B cell (primary cell): Measurements from ENCODE around the gene PITRM1. TPM values are rescaled to one million over a fixed set of nuclear protein-coding genes. Genes with fewer than 3 reads are reported as not detected.

Experiments
- ATAC-seq: fragments of 200-7000 bp; cut with Tn5 transposase; one replicate; pipeline ENCODE4 v1.10.0; 2021; ENCODE audit warnings: low read depth, mild to moderate bottlenecking, moderate number of reproducible peaks, moderate library complexity
- CTCF ChIA-PET: fragments of 350-600 bp; sonication (Branson Sonifier 250); formaldehyde crosslinking; loops from one replicate; lab custom pipeline; 2021; ENCODE audit warnings: antibody characterized with exemption, inconsistent platforms; lab: Charles Lee
- POLR2A ChIA-PET: fragments of 350-600 bp; sonication (Branson Sonifier 250); formaldehyde crosslinking; loops from one replicate; lab custom pipeline; 2021; ENCODE audit warnings: antibody characterized with exemption; lab: Charles Lee
- DNase-seq: peaks from one replicate; pipeline ENCODE4 v3.0.0; 2013
- H2AFZ ChIP-seq: 2 replicates; pipeline ENCODE4 v1.6.1; 2012; ENCODE audit warnings: mild to moderate bottlenecking, low read depth, low read length; ENCODE audit not compliant: insufficient read depth, poor library complexity, severe bottlenecking
- H3K27ac ChIP-seq, 2 donors: 1 replicate in 1 of 2; 2 replicates in 1 of 2; pipeline ENCODE4 v1.5.1; 2012 to 2013; ENCODE audit warnings: low read length in 2 of 2, mild to moderate bottlenecking in 2 of 2, moderate library complexity in 1 of 2
- H3K27me3 ChIP-seq, 4 experiments: fragments of 200-600 bp in 1 of 4; sonication (generic) in 1 of 4; replicated peaks in 1 of 4; 1 replicate in 2 of 4; 2 replicates in 2 of 4; pipeline versions ENCODE4 v1.6.1 to v1.7.0; 2013 to 2016; ENCODE audit warnings: low read length in 3 of 4, mild to moderate bottlenecking in 2 of 4, mixed read lengths in 1 of 4, moderate library complexity in 1 of 4; ENCODE audit not compliant: insufficient read depth in 4 of 4, control insufficient read depth in 3 of 4; ENCODE audit errors: control extremely low read depth in 1 of 4
- H3K36me3 ChIP-seq, 2 experiments: replicated peaks in 1 of 2; 1 replicate in 1 of 2; 2 replicates in 1 of 2; pipeline versions ENCODE4 v1.6.1 to v1.7.1; 2013; ENCODE audit warnings: low read length in 1 of 2; ENCODE audit not compliant: insufficient read depth in 2 of 2, control insufficient read depth in 1 of 2; ENCODE audit errors: control extremely low read depth in 1 of 2, extremely low read depth in 1 of 2
- H3K4me1 ChIP-seq, 2 donors: fragments of 200-600 bp in 1 of 2; sonication (generic) in 1 of 2; 1 replicate in 1 of 2; 2 replicates in 1 of 2; pipeline versions ENCODE4 v1.5.1 to v1.6.1; 2013 to 2017; ENCODE audit warnings: low read length in 2 of 2; ENCODE audit not compliant: control insufficient read depth in 2 of 2, insufficient read depth in 2 of 2
- H3K4me2 ChIP-seq: replicated peaks from 2 replicates; pipeline ENCODE3; 2012; ENCODE audit warnings: mild to moderate bottlenecking, low read depth, low read length; ENCODE audit not compliant: poor library complexity, severe bottlenecking
- H3K4me3 ChIP-seq, 5 experiments: fragments of 200-600 bp in 1 of 5; sonication (generic) in 1 of 5; 1 replicate in 3 of 5; 2 replicates in 2 of 5; pipeline versions ENCODE4 v1.5.1 to v1.7.0; 2011 to 2016; ENCODE audit warnings: low read length in 4 of 5, mild to moderate bottlenecking in 4 of 5, low read depth in 2 of 5, control low read depth in 1 of 5, moderate library complexity in 1 of 5; ENCODE audit not compliant: insufficient read depth in 1 of 5; ENCODE audit errors: control extremely low read depth in 1 of 5, extremely low read depth in 1 of 5
- H3K79me2 ChIP-seq: fragments of 200-600 bp; sonication (generic); one replicate; pipeline ENCODE4 v1.6.0; 2016; ENCODE audit warnings: low read length; ENCODE audit not compliant: control insufficient read depth, insufficient read depth
- H3K9ac ChIP-seq: fragments of 200-600 bp; sonication (generic); 2 replicates; pipeline ENCODE4 v1.6.1; 2017; ENCODE audit warnings: mild to moderate bottlenecking, low read length, moderate library complexity
- H3K9me3 ChIP-seq, 3 donors: one replicate each; pipeline versions ENCODE4 v1.6.1 to v1.7.1; 2013; ENCODE audit warnings: low read length in 2 of 3; ENCODE audit not compliant: control insufficient read depth in 2 of 3, insufficient read depth in 1 of 3; ENCODE audit errors: control extremely low read depth in 1 of 3
- H4K20me1 ChIP-seq: 2 replicates; pipeline ENCODE4 v1.6.0; 2012; ENCODE audit warnings: mild to moderate bottlenecking, low read length; ENCODE audit not compliant: insufficient read depth, control insufficient read depth, poor library complexity, severe bottlenecking
- H3K27ac Mint-ChIP-seq: one replicate; pipeline ENCODE4 v1.8.0; 2021; ENCODE audit warnings: mixed read lengths
- H3K27me3 Mint-ChIP-seq: one replicate; pipeline ENCODE4 v1.8.0; 2021; ENCODE audit warnings: mixed read lengths
- H3K4me1 Mint-ChIP-seq: one replicate; pipeline ENCODE4 v1.8.0; 2021; ENCODE audit warnings: mixed read lengths
- H3K4me3 Mint-ChIP-seq: one replicate; pipeline ENCODE4 v1.8.0; 2021; ENCODE audit warnings: mixed read lengths
- H3K9me3 Mint-ChIP-seq: one replicate; pipeline ENCODE4 v1.8.0; 2022; ENCODE audit warnings: mixed read lengths; ENCODE audit not compliant: insufficient read depth
- EZH2 ChIP-seq: IDR thresholded peaks from 2 replicates; pipeline ENCODE4 v1.6.1; 2012; ENCODE audit warnings: borderline replicate concordance, low read depth, mild to moderate bottlenecking, moderate library complexity, low read length; ENCODE audit not compliant: insufficient read depth, poor library complexity, severe bottlenecking
- WGBS: methylation state at CpG from one replicate; pipeline ENCODE4 v1.1.5; 2013; ENCODE audit warnings: missing lambda C conversion rate; ENCODE audit not compliant: insufficient coverage; 5-methylcytosine and 5-hydroxymethylcytosine counted together
- intact Hi-C: fragments of 100-400 bp; cut with micrococcal nuclease; formaldehyde crosslinking; loops from one replicate; pipeline ENCODE4 v1.10.0; 2022
- polyA plus RNA-seq: library from polyadenylated mRNA; depleted of rRNA; stranded (reverse); fragments of >200 nt; gene quantifications from 2 replicates; pipeline ENCODE4 v1.2.3, GENCODE V29; 2012
- total RNA-seq, 2 donors: library from RNA; stranded (reverse); fragments of 120-200 nt in 1 of 2; gene quantifications; 1 replicate in 1 of 2; 2 replicates in 1 of 2; pipeline versions ENCODE4 v1.2.3 to v1.2.4, GENCODE V29; 2013 to 2022
- TF ChIP-seq, protein P1 (sequence below): fragments of 200-600 bp; IDR thresholded peaks from one replicate; pipeline ENCODE4 v1.8.0; 2022; ENCODE audit warnings: antibody characterized with exemption, mild to moderate bottlenecking

The PITRM1 gene
- total and polyA plus RNA-seq, 2 donors (not counting 1 experiment from before 2014, with no cell fraction given): 50.7 to 71.1 TPM

DNA sequence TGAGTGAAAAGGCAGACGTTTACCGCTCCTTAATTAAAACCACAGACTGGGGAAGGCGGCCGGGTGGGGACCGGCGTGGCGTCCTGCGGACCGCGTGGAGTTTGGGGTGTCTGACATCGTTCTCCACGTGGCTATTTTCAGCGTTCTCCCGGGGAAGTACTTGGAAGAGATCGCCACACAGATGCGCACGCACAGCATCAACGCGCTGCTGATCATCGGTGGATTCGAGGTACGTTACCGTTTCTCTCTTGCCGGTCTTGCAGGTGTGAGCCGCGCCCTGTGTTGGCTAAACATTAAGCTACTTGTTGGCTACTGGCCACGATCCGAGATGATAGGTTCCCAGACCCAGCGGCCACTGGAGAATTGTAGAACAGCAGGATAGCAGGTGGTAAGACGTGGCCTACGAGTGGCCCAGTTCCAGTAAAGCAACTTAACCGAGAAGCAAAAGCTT is 53.9 kb downstream of the PITRM1 start:
- no peak overlapping the region for H3K4me3 ChIP-seq
- H3K9ac ChIP-seq: no peak overlapping the region
- H3K4me1 ChIP-seq: no peaks in the 10 kb centered on the region
- ATAC-seq (no peak), DNase-seq (no peak)
- Mint-ChIP-seq H3K4me1 (no peaks in the 10 kb centered on the region), H3K9me3 (no peaks in the 10 kb centered on the region), H3K27me3 (no peaks in the 10 kb centered on the region), H3K4me3 (no peak overlapping the region), H3K27ac (no peak overlapping the region)
- H3K27me3 ChIP-seq: no peaks in the 10 kb centered on the region
- WGBS: 97% methylated on average over 31 of the region's 32 CpGs
- H3K79me2 ChIP-seq: no peaks in the 10 kb centered on the region
- H3K36me3 ChIP-seq: peaks cover 2 to 68% of the 10 kb centered on the region in 2 experiments
- CTCF ChIA-PET: no interaction called here
- POLR2A ChIA-PET: no interaction called here
- TF ChIP-seq, protein P1, sequence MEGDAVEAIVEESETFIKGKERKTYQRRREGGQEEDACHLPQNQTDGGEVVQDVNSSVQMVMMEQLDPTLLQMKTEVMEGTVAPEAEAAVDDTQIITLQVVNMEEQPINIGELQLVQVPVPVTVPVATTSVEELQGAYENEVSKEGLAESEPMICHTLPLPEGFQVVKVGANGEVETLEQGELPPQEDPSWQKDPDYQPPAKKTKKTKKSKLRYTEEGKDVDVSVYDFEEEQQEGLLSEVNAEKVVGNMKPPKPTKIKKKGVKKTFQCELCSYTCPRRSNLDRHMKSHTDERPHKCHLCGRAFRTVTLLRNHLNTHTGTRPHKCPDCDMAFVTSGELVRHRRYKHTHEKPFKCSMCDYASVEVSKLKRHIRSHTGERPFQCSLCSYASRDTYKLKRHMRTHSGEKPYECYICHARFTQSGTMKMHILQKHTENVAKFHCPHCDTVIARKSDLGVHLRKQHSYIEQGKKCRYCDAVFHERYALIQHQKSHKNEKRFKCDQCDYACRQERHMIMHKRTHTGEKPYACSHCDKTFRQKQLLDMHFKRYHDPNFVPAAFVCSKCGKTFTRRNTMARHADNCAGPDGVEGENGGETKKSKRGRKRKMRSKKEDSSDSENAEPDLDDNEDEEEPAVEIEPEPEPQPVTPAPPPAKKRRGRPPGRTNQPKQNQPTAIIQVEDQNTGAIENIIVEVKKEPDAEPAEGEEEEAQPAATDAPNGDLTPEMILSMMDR: no peak
- no peak for TF ChIP-seq EZH2
- H2AFZ ChIP-seq: no peak overlapping the region
- no peak overlapping the region for H3K4me2 ChIP-seq
- no peak overlapping the region for H3K27ac ChIP-seq
- no peaks in the 10 kb centered on the region for H4K20me1 ChIP-seq
- intact Hi-C loops: no loop called here
- H3K9me3 ChIP-seq: peaks cover 0 to 4% (median 0%) of the 10 kb centered on the region in 3 donors

DNA sequence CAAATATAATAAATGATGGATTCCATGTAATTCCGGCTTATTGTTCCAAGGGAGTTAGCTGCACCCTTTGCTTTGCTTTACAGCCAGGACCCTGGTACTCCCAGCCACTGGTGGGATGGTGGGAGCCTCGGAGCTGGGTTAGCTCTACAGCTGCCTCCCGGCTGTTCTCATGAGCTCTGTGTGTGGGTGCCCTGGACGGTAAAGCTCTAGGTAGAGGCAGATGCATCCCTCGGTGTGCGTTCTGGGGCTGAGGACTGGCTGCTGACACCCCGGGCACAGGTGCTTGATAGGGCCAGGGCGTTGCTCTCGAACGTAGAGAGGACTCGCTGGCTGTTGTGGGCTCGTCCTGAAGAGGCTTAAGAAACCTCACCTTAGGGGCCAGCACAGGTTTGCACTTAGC is 55.1 kb downstream of the PITRM1 start:
- CTCF ChIA-PET: no interaction called here
- TF ChIP-seq, protein P1: no peak
- TF ChIP-seq EZH2: no peak
- intact Hi-C loops: no loop called here
- Histone ChIP-seq H3K27me3 (no peaks in the 10 kb centered on the region), H3K79me2 (no peaks in the 10 kb centered on the region), H3K9ac (no peak overlapping the region), H3K4me1 (no peaks in the 10 kb centered on the region), H4K20me1 (no peaks in the 10 kb centered on the region), H2AFZ (no peak overlapping the region), H3K27ac (no peak overlapping the region), H3K36me3 (peaks cover 2 to 67% of the 10 kb centered on the region in 2 experiments), H3K9me3 (peaks cover 0 to 4% (median 0%) of the 10 kb centered on the region in 3 donors), H3K4me2 (no peak overlapping the region), H3K4me3 (no peak overlapping the region)
- H3K4me1 Mint-ChIP-seq: no peaks in the 10 kb centered on the region
- no peak overlapping the region for H3K27ac Mint-ChIP-seq
- H3K4me3 Mint-ChIP-seq: no peak overlapping the region
- ATAC-seq (no peak), DNase-seq (no peak)
- no peaks in the 10 kb centered on the region for H3K9me3 Mint-ChIP-seq
- POLR2A ChIA-PET: no interaction called here
- 99% methylated on average over 12 of the region's 12 CpGs for WGBS
- no peaks in the 10 kb centered on the region for H3K27me3 Mint-ChIP-seq
